Neural cell (in vitro differentiated cells): ENCODE measurements around the gene OSBPL2.

Experiments used
- CTCF ChIP-seq: fragments of 450-650 bp; IDR thresholded peaks from 2 replicates; pipeline ENCODE4 v1.5.1; 2014; ENCODE audit warnings: antibody characterized with exemption, mild to moderate bottlenecking, moderate library complexity; ENCODE audit not compliant: poor library complexity, severe bottlenecking
- EP300 ChIP-seq: fragments of 450-650 bp; conservative IDR thresholded peaks from 2 replicates; pipeline ENCODE4 v1.6.1; 2014; ENCODE audit warnings: antibody characterized with exemption, mild to moderate bottlenecking, moderate library complexity; ENCODE audit not compliant: poor library complexity, severe bottlenecking
- EZH2 ChIP-seq: fragments of 200-600, 300-800 bp; shearing (Covaris generic), sonication (generic); IDR thresholded peaks from 2 replicates; pipeline ENCODE4 v1.6.1; 2014; ENCODE audit warnings: antibody characterized with exemption, low read length, borderline replicate concordance, mild to moderate bottlenecking; ENCODE audit not compliant: insufficient read depth, poor library complexity, severe bottlenecking
- POLR2AphosphoS5 ChIP-seq: IDR thresholded peaks from 2 replicates; pipeline ENCODE4 v1.6.1; 2012
- RAD21 ChIP-seq: fragments of 450-650 bp; conservative IDR thresholded peaks from 2 replicates; pipeline ENCODE4 v1.6.1; 2014; ENCODE audit warnings: antibody characterized with exemption, mild to moderate bottlenecking, moderate library complexity

GRCh38 chr20:62190639-62191411 is 47.5 kb upstream of the OSBPL2 start:
- TF ChIP-seq CTCF (no peak), POLR2AphosphoS5 (no peak), RAD21 (no peak), EZH2 (no peak), EP300 (no peak)
